Liver (tissue), 3 donors: ENCODE data around the gene CDH22.

Experiments
- FOXA2 ChIP-seq: IDR thresholded peaks from 2 replicates; pipeline ENCODE4 v1.6.1; 2016; ENCODE audit warnings: antibody characterized with exemption
- RAD21 ChIP-seq, 2 donors: IDR thresholded peaks; 2 replicates each; pipeline ENCODE4 v1.6.1; 2016; ENCODE audit warnings: antibody characterized with exemption in 2 of 2, mild to moderate bottlenecking in 2 of 2
- TAF1 ChIP-seq: conservative IDR thresholded peaks from 2 replicates; pipeline ENCODE4 v1.6.1; 2016; ENCODE audit warnings: antibody characterized with exemption, mild to moderate bottlenecking
- YY1 ChIP-seq: IDR thresholded peaks from 2 replicates; pipeline ENCODE4 v1.6.1; 2016; ENCODE audit warnings: antibody characterized with exemption, mild to moderate bottlenecking
- TF ChIP-seq, protein P1 (sequence below): fragments of 150-350 bp; IDR thresholded peaks from 2 replicates; pipeline ENCODE4 v1.5.1; 2017; ENCODE audit warnings: improper control_type of control experiment, low read depth, low read length; ENCODE audit not compliant: missing input control
- TF ChIP-seq, protein P2 (sequence below): IDR thresholded peaks from 2 replicates; pipeline ENCODE4 v1.6.1; 2016; ENCODE audit warnings: antibody characterized with exemption, mild to moderate bottlenecking
- donor health status: healthy.
- donor health status: healthy.

GRCh38 chr20:46175127-46175494 is 133.2 kb downstream of the CDH22 start:
- TF ChIP-seq, protein P1, sequence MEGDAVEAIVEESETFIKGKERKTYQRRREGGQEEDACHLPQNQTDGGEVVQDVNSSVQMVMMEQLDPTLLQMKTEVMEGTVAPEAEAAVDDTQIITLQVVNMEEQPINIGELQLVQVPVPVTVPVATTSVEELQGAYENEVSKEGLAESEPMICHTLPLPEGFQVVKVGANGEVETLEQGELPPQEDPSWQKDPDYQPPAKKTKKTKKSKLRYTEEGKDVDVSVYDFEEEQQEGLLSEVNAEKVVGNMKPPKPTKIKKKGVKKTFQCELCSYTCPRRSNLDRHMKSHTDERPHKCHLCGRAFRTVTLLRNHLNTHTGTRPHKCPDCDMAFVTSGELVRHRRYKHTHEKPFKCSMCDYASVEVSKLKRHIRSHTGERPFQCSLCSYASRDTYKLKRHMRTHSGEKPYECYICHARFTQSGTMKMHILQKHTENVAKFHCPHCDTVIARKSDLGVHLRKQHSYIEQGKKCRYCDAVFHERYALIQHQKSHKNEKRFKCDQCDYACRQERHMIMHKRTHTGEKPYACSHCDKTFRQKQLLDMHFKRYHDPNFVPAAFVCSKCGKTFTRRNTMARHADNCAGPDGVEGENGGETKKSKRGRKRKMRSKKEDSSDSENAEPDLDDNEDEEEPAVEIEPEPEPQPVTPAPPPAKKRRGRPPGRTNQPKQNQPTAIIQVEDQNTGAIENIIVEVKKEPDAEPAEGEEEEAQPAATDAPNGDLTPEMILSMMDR, result no peak
- TF ChIP-seq TAF1 (no peak), FOXA2 (no peak), YY1 (no peak), RAD21 (IDR thresholded peaks at IDR 0.05) (no peak)
- TF ChIP-seq, protein P2, sequence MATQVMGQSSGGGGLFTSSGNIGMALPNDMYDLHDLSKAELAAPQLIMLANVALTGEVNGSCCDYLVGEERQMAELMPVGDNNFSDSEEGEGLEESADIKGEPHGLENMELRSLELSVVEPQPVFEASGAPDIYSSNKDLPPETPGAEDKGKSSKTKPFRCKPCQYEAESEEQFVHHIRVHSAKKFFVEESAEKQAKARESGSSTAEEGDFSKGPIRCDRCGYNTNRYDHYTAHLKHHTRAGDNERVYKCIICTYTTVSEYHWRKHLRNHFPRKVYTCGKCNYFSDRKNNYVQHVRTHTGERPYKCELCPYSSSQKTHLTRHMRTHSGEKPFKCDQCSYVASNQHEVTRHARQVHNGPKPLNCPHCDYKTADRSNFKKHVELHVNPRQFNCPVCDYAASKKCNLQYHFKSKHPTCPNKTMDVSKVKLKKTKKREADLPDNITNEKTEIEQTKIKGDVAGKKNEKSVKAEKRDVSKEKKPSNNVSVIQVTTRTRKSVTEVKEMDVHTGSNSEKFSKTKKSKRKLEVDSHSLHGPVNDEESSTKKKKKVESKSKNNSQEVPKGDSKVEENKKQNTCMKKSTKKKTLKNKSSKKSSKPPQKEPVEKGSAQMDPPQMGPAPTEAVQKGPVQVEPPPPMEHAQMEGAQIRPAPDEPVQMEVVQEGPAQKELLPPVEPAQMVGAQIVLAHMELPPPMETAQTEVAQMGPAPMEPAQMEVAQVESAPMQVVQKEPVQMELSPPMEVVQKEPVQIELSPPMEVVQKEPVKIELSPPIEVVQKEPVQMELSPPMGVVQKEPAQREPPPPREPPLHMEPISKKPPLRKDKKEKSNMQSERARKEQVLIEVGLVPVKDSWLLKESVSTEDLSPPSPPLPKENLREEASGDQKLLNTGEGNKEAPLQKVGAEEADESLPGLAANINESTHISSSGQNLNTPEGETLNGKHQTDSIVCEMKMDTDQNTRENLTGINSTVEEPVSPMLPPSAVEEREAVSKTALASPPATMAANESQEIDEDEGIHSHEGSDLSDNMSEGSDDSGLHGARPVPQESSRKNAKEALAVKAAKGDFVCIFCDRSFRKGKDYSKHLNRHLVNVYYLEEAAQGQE, result no peak
